ENCODE results near the gene DOCK9.

- no peak for TF ChIP-seq CTCF (conservative IDR thresholded peaks at IDR 0.05; ENCODE audit: low read depth in 2 of 2)
- no peak for TF ChIP-seq EZH2 (IDR thresholded peaks at IDR 0.05; ENCODE audit: low read depth, unreplicated experiment)
Measured at GRCh38 chr13:98780451-98780850, 197.4 kb downstream of the DOCK9 start.
